ENCODE results near the gene U2SURP. TPM values are rescaled to one million over a fixed set of nuclear protein-coding genes. Genes with fewer than 3 reads are reported as not detected.

The U2SURP gene
- total and polyA plus RNA-seq, 4 donors = 12.3 to 102 (median 62.0) TPM

DNA sequence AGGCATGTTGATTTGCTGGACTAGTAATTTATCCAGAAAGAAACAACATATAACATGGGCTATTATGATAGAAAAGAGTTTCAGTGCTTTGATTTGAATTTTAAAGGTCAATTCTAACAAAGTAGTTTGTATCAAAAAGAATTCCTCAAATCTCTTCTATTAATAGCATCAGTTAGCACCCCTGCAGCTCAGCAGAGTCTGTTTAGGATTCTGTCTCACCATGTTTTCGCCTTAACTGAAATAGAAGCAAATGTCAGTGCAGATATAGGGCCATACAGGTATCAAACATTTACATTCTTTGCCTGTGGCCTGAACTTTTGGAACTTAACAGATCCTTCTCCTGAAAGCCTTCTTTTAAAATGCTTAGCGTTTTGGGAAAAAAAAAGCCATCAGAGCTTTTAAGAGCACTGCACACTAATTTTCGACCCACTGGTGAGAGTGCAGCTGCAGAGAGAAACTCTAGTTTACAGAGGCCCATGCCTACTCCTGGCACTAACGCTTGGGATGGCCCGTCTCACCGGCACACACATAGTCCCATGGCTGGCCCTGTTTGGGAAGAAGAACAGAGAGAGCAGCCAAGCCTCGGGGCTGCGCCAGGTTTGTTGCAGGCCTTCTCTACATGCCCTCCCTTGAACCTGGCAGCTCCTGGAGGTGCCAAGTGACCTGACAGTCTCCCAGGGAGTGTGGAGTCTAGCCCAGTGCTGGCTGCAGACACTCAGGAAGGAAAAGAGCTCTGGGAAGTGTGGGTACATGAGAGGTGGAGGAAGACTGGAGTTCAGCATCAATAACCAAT, 28.0 kb upstream of the U2SURP start:
- no peaks in the 10 kb centered on the region for H3K36me3 ChIP-seq (ENCODE audit: control insufficient read depth in 1 of 2, insufficient read depth in 2 of 2, low read length in 1 of 2)
- no peak overlapping the region for H3K27ac ChIP-seq (ENCODE audit: low read depth in 1 of 2, low read length in 2 of 2)
- 43 to 49% methylated on average over 8 of the region's 8 CpGs for WGBS, 2 donors
- no peaks in the 10 kb centered on the region for H3K27me3 ChIP-seq (ENCODE audit: control insufficient read depth in 1 of 2, insufficient read depth in 2 of 2, low read length in 1 of 2)
- H3K4me1 ChIP-seq (ENCODE audit: control insufficient read depth in 1 of 2, insufficient read depth in 2 of 2, low read length in 2 of 2) = no peaks in the 10 kb centered on the region
- no peak for ATAC-seq (ENCODE audit: low FRiP score)
- intact Hi-C loops (cut with DNase I) = no loop called here
- no peak for DNase-seq
- H3K9me3 ChIP-seq (ENCODE audit: control insufficient read depth, low read length) = no peaks in the 10 kb centered on the region
- H3K4me3 ChIP-seq (ENCODE audit: low read length in 2 of 2) = no peak overlapping the region

- no peak for DNase-seq
- intact Hi-C loops (cut with DNase I) = loop anchor here in 1 of 2 donors (5.0 kb wide), 1 partner anchor 88 kb away; the partner anchor contains the start of gene PCOLCE2
- WGBS, 2 donors = 76 to 82% methylated on average over 4 of the region's 4 CpGs
Observed at GRCh38 chr3:142975316-142975995, 25.9 kb upstream of the U2SURP start.

DNA sequence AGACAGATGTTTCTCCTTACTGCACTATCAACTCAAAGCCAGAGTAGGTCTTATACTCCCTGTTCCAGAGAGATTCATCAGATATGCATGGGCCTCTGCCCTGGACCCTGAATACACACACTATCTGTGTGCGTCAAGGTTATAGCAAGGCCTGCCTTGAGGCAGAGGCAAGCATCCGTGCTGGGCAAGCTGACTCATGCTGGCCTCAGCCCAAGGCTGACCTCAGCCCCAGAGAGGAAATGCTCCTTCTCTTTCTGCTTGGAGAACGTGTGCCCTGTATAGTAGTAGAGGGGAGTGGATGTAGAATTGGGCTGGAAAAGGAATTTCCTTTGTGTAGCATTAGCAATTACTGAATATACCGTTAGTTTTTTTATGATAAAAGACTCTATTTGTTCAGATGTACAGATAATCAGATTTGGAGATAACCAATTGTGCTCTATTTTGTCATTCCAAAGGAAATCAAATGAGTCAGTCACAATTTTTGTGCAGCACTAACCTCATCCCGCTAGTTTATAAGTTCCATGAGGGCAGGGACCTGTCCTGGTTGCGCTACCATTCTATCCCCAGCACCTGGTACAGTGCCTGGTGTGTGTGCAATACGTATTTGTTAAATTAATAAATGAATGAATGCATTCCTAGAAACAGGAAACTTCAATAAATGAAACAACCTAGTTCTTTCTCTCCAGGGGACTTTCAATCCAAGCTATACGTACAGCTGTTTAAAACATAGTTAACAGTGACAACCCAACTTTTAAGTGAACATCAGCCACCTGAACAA, 24.6 kb upstream of the U2SURP start:
- ATAC-seq (ENCODE audit: low FRiP score) (peak; percentile 93), DNase-seq (peak; percentile 94 to 96)
- no peaks in the 10 kb centered on the region for H3K9me3 ChIP-seq (ENCODE audit: control insufficient read depth, low read length)
- no peaks in the 10 kb centered on the region for H3K4me1 ChIP-seq (ENCODE audit: control insufficient read depth in 1 of 2, insufficient read depth in 2 of 2, low read length in 2 of 2)
- intact Hi-C loops (cut with DNase I) = loop anchor here in 1 of 2 donors (5.0 kb wide), 1 partner anchor 90 kb away; the partner anchor contains the start of gene PCOLCE2
- no peak overlapping the region for H3K27ac ChIP-seq (ENCODE audit: low read depth in 1 of 2, low read length in 2 of 2)
- no peak overlapping the region for H3K4me3 ChIP-seq (ENCODE audit: low read length in 2 of 2)
- no peaks in the 10 kb centered on the region for H3K27me3 ChIP-seq (ENCODE audit: control insufficient read depth in 1 of 2, insufficient read depth in 2 of 2, low read length in 1 of 2)
- H3K36me3 ChIP-seq (ENCODE audit: control insufficient read depth in 1 of 2, insufficient read depth in 2 of 2, low read length in 1 of 2) = no peaks in the 10 kb centered on the region
- 42 to 43% methylated on average over 8 of the region's 8 CpGs for WGBS, 2 donors

More at GRCh38 chr3:142975316-142975995, 25.9 kb upstream of the U2SURP start:
- Histone ChIP-seq H3K9me3 (ENCODE audit: control insufficient read depth, low read length) (no peaks in the 10 kb centered on the region), H3K36me3 (ENCODE audit: control insufficient read depth in 1 of 2, insufficient read depth in 2 of 2, low read length in 1 of 2) (no peaks in the 10 kb centered on the region), H3K27ac (ENCODE audit: low read depth in 1 of 2, low read length in 2 of 2) (no peak overlapping the region), H3K4me1 (ENCODE audit: control insufficient read depth in 1 of 2, insufficient read depth in 2 of 2, low read length in 2 of 2) (no peaks in the 10 kb centered on the region), H3K4me3 (ENCODE audit: low read length in 2 of 2) (no peak overlapping the region), H3K27me3 (ENCODE audit: control insufficient read depth in 1 of 2, insufficient read depth in 2 of 2, low read length in 1 of 2) (no peaks in the 10 kb centered on the region)
- no peak for ATAC-seq (ENCODE audit: low FRiP score)

DNA sequence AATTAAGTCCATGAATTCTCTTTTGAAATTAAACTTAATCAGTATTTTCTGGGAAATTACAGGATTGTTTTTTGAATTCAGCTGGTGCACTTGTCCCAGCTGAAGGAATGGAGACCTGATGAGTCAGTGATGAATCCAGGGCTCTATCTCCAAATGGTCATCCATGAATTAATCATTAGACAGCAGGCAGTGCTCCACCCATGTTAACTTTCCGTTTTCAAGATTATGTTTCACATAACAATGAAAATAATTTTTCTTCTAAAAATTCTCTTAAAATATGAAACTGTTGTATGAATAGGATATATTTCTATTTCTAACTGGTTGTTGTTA, 24.0 kb upstream of the U2SURP start:
- H3K4me3 ChIP-seq (ENCODE audit: low read length in 2 of 2) = no peak overlapping the region
- H3K27ac ChIP-seq (ENCODE audit: low read depth in 1 of 2, low read length in 2 of 2) = no peak overlapping the region
- no peak for ATAC-seq (ENCODE audit: low FRiP score)
- no peak for DNase-seq
- no peaks in the 10 kb centered on the region for H3K27me3 ChIP-seq (ENCODE audit: control insufficient read depth in 1 of 2, insufficient read depth in 2 of 2, low read length in 1 of 2)
- 87 to 93% methylated on average over 1 of the region's 1 CpG for WGBS, 2 donors
- no peaks in the 10 kb centered on the region for H3K4me1 ChIP-seq (ENCODE audit: control insufficient read depth in 1 of 2, insufficient read depth in 2 of 2, low read length in 2 of 2)
- no peaks in the 10 kb centered on the region for H3K36me3 ChIP-seq (ENCODE audit: control insufficient read depth in 1 of 2, insufficient read depth in 2 of 2, low read length in 1 of 2)
- intact Hi-C loops (cut with DNase I) = loop anchor here in 1 of 2 donors (5.0 kb wide), 1 partner anchor 90 kb away; the partner anchor contains the start of gene PCOLCE2
- no peaks in the 10 kb centered on the region for H3K9me3 ChIP-seq (ENCODE audit: control insufficient read depth, low read length)

DNA sequence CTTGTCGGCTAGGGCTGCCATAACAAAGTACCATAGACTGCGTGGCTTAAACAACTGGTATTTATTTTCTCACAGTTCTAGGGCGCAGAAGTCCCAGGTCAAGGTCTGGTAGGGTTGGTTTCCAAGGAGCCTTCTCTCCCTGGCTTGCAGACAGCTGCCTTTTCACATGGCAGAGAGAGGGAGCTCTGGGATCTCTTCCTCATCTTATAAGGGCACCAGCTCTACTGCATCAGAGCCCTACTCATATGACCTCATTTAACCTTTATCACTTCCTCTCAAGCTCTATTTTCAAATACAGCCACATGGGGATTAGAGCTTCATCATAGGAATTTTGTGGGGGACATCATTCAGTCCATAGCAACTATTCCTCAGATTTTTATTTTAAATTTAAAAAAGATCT, 20.3 kb upstream of the U2SURP start:
- intact Hi-C loops (cut with DNase I) = no loop called here
- ATAC-seq (ENCODE audit: low FRiP score) (no peak), DNase-seq (no peak)

DNA sequence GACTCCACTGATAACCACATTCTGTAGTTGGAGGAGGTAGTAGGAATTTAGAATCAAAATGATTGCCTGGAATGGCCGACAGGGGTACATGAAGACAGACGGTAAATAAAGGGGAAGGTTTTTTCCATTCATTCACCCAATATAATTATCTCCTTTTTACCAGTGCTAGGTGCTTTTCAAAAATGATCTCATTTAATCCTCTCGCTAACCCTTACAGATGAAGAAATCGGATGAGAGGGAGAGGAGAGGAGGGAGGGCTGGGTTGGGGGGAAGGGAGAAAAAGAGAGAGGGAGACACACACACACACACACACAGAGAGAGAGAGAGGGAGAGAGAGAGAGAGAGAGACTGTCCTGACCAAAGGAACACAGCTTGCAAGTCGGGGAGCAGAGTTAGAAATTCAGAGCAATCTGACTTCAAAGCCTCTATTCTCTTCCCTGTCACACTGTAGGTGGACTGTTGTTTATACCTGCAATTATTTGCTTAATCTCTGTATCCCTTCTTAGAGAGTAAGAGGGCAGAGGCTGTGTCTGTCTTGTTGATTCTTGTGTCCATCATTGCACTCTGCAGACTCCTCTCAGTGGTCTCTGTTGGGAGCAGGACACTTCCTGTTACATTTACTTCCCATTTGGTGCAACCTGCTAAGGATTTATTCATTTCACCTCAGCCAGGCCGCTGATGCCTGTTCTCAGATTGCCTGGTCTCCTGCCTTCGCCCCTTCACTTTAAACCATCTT, 19.2 kb upstream of the U2SURP start:
- no peaks in the 10 kb centered on the region for H3K27me3 ChIP-seq (ENCODE audit: control insufficient read depth in 1 of 2, insufficient read depth in 2 of 2, low read length in 1 of 2)
- 49 to 59% methylated on average over 7 of the region's 7 CpGs for WGBS, 2 donors
- no peak overlapping the region for H3K4me3 ChIP-seq (ENCODE audit: low read length in 2 of 2)
- no peaks in the 10 kb centered on the region for H3K9me3 ChIP-seq (ENCODE audit: control insufficient read depth, low read length)
- H3K36me3 ChIP-seq (ENCODE audit: control insufficient read depth in 1 of 2, insufficient read depth in 2 of 2, low read length in 1 of 2) = no peaks in the 10 kb centered on the region
- no peaks in the 10 kb centered on the region for H3K4me1 ChIP-seq (ENCODE audit: control insufficient read depth in 1 of 2, insufficient read depth in 2 of 2, low read length in 2 of 2)
- no peak overlapping the region for H3K27ac ChIP-seq (ENCODE audit: low read depth in 1 of 2, low read length in 2 of 2)
- intact Hi-C loops (cut with DNase I) = no loop called here
- DNase-seq = no peak
- no peak for ATAC-seq (ENCODE audit: low FRiP score)

More for the DNA sequence above, 20.3 kb upstream of the U2SURP start:
- no peak overlapping the region for H3K27ac ChIP-seq (ENCODE audit: low read depth in 1 of 2, low read length in 2 of 2)
- 57 to 63% methylated on average over 3 of the region's 3 CpGs for WGBS, 2 donors
- no peaks in the 10 kb centered on the region for H3K27me3 ChIP-seq (ENCODE audit: control insufficient read depth in 1 of 2, insufficient read depth in 2 of 2, low read length in 1 of 2)
- no peaks in the 10 kb centered on the region for H3K9me3 ChIP-seq (ENCODE audit: control insufficient read depth, low read length)
- H3K4me3 ChIP-seq (ENCODE audit: low read length in 2 of 2) = no peak overlapping the region
- no peaks in the 10 kb centered on the region for H3K4me1 ChIP-seq (ENCODE audit: control insufficient read depth in 1 of 2, insufficient read depth in 2 of 2, low read length in 2 of 2)
- no peaks in the 10 kb centered on the region for H3K36me3 ChIP-seq (ENCODE audit: control insufficient read depth in 1 of 2, insufficient read depth in 2 of 2, low read length in 1 of 2)

GRCh38 chr3:142983318-142983717, 18.1 kb upstream of the U2SURP start:
- H3K9me3 ChIP-seq (ENCODE audit: control insufficient read depth, low read length) = no peaks in the 10 kb centered on the region
- no peaks in the 10 kb centered on the region for H3K4me1 ChIP-seq (ENCODE audit: control insufficient read depth in 1 of 2, insufficient read depth in 2 of 2, low read length in 2 of 2)
- H3K4me3 ChIP-seq (ENCODE audit: low read length in 2 of 2) = no peak overlapping the region
- intact Hi-C loops (cut with DNase I) = no loop called here
- ATAC-seq (ENCODE audit: low FRiP score) = no peak
- H3K27ac ChIP-seq (ENCODE audit: low read depth in 1 of 2, low read length in 2 of 2) = no peak overlapping the region
- H3K27me3 ChIP-seq (ENCODE audit: control insufficient read depth in 1 of 2, insufficient read depth in 2 of 2, low read length in 1 of 2) = no peaks in the 10 kb centered on the region
- no peaks in the 10 kb centered on the region for H3K36me3 ChIP-seq (ENCODE audit: control insufficient read depth in 1 of 2, insufficient read depth in 2 of 2, low read length in 1 of 2)
- DNase-seq = no peak
- 58 to 67% methylated on average over 2 of the region's 2 CpGs for WGBS, 2 donors

- 95 to 96% methylated on average over 3 of the region's 3 CpGs for WGBS, 2 donors
- H3K9me3 ChIP-seq (ENCODE audit: control insufficient read depth, low read length) = no peaks in the 10 kb centered on the region
- no peaks in the 10 kb centered on the region for H3K27me3 ChIP-seq (ENCODE audit: control insufficient read depth in 1 of 2, insufficient read depth in 2 of 2, low read length in 1 of 2)
- intact Hi-C loops (cut with DNase I) = no loop called here
- no peak overlapping the region for H3K27ac ChIP-seq (ENCODE audit: low read depth in 1 of 2, low read length in 2 of 2)
- no peaks in the 10 kb centered on the region for H3K4me1 ChIP-seq (ENCODE audit: control insufficient read depth in 1 of 2, insufficient read depth in 2 of 2, low read length in 2 of 2)
- H3K4me3 ChIP-seq (ENCODE audit: low read length in 2 of 2) = no peak overlapping the region
- no peaks in the 10 kb centered on the region for H3K36me3 ChIP-seq (ENCODE audit: control insufficient read depth in 1 of 2, insufficient read depth in 2 of 2, low read length in 1 of 2)
- ATAC-seq (ENCODE audit: low FRiP score) (no peak), DNase-seq (no peak)
Observed at GRCh38 chr3:142984255-142984654, 17.1 kb upstream of the U2SURP start.

Measured in aorta (tissue), 5 donors.